ENCODE measurements around the gene RSPH10B.
"Not testable (repeated sequence)": the region's sequence is repeated elsewhere in the genome, so short reads cannot be mapped to it uniquely, and the experiment has no call there.

DNA sequence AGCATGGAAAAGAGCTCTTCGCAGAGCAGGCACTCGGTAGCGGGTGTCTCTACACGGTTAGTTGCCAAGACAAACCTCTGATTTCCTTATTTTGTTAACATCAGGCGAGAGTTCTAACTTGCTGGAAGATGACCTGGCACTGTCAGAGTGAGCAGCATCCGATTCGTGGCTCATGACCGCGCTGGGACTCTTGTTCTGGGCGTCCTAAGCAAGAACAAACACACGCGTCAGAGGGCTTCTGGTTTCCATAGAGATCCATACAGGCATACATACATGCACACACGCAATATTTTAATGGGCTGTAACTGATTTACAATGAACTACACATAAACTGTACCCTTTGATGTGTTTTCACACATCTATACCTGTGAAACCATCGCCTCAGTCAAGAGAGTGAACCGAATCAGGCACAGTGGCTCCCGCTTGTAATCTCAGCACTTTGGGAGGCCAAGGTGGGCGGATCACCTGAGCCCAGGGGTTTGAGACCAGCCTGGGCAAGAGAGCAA lies 35.5 kb downstream of the RSPH10B start:
- TF ChIP-seq POLR2A, EP300 (IDR thresholded peaks at IDR 0.05): not testable (repeated sequence)
- TF ChIP-seq, protein P1, sequence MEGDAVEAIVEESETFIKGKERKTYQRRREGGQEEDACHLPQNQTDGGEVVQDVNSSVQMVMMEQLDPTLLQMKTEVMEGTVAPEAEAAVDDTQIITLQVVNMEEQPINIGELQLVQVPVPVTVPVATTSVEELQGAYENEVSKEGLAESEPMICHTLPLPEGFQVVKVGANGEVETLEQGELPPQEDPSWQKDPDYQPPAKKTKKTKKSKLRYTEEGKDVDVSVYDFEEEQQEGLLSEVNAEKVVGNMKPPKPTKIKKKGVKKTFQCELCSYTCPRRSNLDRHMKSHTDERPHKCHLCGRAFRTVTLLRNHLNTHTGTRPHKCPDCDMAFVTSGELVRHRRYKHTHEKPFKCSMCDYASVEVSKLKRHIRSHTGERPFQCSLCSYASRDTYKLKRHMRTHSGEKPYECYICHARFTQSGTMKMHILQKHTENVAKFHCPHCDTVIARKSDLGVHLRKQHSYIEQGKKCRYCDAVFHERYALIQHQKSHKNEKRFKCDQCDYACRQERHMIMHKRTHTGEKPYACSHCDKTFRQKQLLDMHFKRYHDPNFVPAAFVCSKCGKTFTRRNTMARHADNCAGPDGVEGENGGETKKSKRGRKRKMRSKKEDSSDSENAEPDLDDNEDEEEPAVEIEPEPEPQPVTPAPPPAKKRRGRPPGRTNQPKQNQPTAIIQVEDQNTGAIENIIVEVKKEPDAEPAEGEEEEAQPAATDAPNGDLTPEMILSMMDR (IDR thresholded peaks at IDR 0.05) = not testable (repeated sequence)
